ENCODE results near the gene NR1H2.

- TF ChIP-seq EZH2 (IDR thresholded peaks at IDR 0.05; ENCODE audit: insufficient read depth, poor library complexity, severe bottlenecking) (no peak), EZH2phosphoT487 (IDR thresholded peaks at IDR 0.05; ENCODE audit: insufficient read depth, low read depth) (no peak)
Observed at GRCh38 chr19:50414864-50415660, 38.8 kb downstream of the NR1H2 start.

Data from GM23248 (cell line).